Fibroblast of skin of abdomen (primary cell): ENCODE measurements around the gene RAB39B. TPM values are rescaled to one million over a fixed set of nuclear protein-coding genes. Genes with fewer than 3 reads are reported as not detected.
"Not testable (repeated sequence)": the region's sequence is repeated elsewhere in the genome, so short reads cannot be mapped to it uniquely, and the experiment has no call there.

Experiments used
- DNase-seq: peaks from one replicate; pipeline ENCODE4 v3.0.0-alpha.2; 2013
- polyA plus RNA-seq, 2 experiments: library from polyadenylated mRNA; unstranded; fragments of 120-200 nt; gene quantifications; one replicate each; pipeline ENCODE4 v1.2.1, GENCODE V29; 2013; ENCODE audit not compliant: insufficient read length in 2 of 2

Gene RAB39B, protein sequence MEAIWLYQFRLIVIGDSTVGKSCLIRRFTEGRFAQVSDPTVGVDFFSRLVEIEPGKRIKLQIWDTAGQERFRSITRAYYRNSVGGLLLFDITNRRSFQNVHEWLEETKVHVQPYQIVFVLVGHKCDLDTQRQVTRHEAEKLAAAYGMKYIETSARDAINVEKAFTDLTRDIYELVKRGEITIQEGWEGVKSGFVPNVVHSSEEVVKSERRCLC
- 2.9 TPM for polyA plus RNA-seq (2013, experiment 1 of 2; ENCODE audit: insufficient read length)
- 3.0 TPM for polyA plus RNA-seq (2013, experiment 2 of 2; ENCODE audit: insufficient read length)

DNA sequence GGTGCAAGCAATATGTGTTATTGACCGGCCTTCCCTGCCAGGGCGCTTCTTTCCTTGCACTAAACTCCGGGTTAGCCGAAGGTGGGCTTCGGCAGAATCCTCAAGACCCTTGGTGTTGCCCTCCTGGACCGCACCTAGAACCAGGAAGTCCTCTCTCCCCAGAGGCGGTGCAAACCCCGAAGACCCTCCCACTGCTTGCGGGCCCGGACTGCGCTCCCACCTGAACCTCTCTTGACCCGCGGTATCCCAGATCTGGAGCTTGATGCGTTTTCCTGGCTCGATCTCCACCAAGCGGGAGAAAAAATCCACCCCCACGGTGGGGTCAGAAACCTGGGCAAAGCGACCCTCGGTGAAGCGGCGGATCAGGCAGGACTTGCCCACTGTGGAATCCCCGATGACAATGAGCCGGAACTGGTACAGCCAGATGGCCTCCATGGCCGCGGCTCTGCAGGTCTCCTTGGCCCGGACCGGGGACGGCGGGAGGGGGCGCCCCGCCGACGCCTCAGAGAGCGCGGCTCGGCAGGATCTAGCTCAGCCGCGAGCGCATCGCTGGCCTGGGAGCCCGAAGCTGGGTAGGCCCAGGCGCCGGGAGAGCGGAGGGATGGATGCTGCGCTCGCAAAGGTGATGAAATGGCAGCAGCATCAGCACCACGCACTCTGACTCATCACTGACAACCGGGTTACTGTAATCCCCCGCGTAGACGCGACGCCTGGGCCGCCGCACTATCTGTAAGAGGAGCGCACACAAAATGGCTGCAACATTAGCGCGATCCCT is at the start of gene RAB39B:
Gene RAB39B, minus strand, starts transcription at position 638 of the 775 bp plus-strand sequence. Its CDS starts 203 bp downstream, at position 435.
- peak; percentile 71 for DNase-seq

DNA sequence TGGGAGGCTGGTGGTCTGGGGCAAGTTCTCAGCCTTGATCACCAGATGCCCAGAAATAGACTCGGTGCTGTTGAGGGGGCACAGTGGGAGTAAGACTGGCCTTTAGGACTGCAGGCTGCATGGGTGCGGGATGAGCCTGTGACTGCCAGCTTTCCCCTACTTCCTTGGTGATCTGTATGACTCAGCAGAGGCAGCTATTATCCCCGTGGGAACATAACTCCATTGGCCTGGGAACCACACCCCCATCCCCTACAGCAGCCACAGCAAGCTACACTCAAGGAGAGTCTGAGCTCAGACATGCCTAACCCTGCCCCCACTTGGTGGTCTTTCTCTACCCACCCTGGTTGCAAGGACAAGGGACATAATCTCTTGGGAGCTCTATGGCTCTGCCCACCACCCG is 49.5 kb upstream of the RAB39B start:
- no peak for DNase-seq

DNA sequence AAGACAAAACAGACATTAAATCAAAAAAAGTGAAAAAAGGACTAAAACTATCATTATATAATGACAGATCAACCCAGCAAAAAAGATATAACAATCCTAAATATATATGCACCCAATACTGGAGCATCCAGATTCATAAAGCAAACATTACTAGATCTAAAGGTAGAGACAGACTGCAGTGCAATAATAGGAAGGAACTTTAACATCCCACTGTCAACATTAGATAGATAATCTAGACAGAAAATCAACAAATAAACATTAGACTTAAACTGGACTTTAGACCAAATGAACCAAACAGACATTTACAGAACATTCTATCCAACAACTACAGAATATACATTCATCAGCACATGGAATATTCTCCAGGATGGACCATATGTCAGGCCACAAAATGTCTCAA is 29.5 kb upstream of the RAB39B start:
- DNase-seq: no peak

DNA sequence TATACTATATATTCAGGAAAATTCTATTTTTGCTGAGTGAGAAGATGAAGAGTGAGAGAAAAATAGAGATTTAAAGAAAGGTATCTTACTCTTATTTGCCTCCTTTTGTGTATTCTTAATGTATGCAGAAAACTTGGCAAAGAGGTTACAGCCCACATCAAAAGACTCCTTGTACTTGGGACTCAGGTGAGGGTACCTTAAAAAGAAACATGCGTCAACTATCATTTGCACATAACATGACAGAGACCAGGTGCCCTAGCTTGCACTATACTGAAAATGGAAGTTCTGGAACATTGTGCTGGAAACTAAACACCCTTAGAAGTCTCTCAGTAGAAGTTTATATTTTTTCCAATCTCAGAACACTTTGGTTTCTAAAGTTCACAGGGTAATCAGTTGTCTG is 15.6 kb upstream of the RAB39B start:
- DNase-seq: no peak

DNA sequence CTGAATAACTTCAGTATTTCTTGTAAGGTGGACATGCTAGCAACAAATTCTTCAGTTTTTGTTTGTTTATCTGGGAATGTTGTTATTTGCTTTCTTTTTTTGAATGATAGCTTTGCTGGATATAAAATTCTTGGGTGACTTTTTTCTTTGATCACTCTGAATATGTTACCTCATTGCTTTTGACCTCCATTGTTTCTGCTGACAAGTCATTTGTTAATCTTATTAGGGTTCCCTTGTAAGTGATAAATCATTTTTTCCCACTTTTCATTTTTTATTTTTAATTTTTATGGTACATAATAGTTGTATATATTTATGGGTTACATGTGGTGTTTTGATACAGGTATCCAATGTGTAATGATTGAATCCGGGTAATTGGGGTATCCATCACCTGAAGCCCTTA is 6.7 kb upstream of the RAB39B start:
- DNase-seq: no peak

DNA sequence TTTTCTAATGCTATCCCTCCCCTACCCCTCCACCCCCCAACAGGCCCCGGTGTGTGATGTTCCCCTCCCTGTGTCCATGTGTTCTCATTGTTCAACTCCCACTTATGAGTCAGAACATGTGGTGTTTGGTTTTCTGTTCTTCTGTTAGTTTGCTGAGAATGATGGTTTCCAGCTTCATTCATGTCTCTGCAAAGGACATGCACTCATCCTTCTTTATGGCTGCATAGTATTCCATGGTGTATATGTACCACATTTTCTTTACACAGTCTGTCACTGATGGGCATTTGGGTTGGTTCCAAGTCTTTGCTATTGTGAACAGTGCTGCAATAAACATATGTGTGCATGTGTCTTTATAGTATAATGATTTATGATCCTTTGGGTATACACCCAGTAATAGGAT is 3.7 kb upstream of the RAB39B start:
- not testable (repeated sequence) for DNase-seq

DNA sequence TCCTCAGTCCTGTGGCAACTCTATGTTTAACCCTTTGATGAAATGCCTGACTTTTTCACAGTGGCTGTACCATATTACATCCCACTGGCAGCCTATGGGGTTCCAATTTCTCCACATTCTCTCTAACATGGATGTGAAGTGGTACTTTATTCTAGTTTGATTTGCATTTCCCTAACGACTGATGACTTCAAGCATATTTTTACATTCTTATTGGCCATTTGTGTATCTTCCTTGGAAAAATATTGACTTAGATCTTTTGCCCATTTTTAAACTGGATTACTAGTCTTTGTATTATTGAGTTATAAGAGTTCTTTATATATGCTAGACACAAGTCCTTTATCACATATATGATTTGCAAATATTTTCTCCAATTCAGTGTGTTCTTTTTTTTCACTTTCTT is 2.1 kb upstream of the RAB39B start:
- no peak for DNase-seq

DNA sequence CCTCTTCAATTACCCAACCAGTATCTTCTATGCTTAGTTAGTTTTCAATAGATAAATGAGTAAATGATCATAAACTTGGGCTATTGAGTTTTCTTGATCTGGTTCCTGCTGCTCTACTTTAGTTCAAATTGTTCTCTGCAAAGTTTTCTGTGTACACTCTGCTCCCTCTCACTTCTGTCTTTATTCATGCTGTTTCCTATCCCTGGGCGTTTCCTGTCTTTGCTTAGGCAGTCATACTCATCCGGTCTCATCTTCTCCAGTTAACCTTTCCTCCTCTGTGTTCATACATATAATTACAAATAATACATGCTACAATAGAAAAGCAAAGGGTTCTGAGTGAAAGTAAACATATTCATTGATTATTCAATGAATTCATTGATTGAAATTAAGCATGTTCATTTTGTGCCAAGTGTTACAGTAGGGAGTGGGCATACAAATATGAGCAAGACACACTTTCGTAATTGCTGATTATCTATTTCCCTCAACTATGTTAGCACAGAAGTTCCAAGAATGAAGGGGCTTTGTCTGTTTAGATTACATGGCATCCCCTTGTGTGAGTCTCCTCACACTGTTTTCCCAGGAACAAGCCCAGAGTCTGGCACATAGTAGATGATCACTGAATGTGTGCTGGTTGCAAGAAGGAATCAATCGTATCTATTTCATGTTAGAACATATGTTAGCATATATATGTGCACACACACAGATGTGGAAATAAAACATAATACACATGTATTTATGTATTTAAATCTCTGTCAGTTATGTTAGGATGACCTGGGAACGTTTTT is 1.1 kb downstream of the RAB39B start:
- DNase-seq: no peak

DNA sequence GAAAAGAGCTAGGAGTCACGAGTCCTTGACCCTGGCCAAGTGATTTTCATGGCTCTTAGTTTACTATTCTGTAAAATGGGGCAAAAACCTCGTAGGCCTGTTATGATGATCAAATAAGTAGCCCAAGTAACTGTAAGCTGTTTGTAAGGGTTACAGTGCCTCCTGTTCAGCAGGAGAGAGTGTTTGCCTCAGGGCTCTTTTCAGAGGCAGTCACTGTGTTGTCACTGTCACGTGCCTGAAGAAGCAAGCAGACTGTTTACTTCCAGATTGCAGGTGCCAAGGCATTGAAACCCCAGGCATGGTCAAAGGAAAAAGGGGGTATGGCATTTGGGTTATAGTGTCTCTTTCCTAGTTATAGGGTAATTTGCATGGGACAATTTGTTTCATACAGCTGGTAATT is 4.5 kb downstream of the RAB39B start:
- no peak for DNase-seq

DNA sequence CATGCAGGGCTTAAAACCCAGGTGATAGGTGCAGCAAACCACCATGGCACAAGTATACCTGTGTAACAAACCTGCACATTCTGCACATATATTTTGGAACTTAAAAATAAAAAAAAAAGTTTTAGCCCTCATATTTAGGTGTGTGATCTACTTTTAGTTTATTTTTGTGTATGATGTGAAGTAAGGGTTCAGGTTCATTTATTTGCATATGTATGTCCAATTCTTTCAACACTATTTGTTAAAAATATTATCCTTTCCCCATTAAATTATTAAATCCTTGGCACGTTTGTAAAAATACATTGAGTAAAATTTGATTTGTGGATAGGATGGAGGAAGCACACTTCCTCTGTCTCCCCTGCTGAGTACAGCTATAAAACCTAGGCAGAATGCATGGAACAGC is 12.9 kb downstream of the RAB39B start:
- no peak for DNase-seq

DNA sequence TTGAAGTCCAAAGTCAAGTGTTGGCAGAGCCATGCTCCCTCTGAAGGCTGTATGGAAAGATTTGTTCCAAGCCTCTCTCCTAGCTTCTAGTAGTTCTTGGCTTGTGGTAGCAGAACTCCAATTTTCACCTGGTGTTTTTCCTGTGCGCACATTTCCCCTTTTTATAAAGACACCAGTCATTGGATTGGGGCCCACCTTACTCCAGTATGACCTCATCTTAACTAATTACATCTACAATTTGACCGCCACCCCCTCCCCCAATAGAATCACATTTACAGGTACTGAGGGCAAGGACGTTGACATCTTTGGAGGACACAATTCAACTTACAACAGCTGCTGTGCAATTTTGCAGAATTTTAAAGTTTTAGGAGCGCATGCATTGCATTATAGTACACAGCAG is 16.8 kb downstream of the RAB39B start:
- DNase-seq: no peak

DNA sequence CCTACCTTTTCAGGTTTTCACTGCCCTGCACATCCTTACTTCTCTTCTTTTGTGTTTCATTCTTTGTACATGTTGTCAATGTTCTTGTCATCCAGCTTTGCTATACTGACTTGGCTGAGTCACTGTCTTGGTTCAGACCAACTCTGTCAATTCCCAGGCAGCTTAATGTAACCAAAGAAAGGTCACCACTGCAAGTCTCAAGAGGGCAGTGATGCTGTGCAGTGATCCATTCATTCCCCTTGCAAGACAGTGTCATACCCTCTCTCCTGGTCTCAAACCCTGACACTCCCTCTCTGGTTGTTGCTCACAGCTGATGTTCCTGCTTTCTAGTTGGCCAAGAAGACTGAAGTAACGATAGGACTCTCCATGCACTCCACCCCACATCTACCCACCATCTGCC is 17.5 kb downstream of the RAB39B start:
- DNase-seq: no peak

DNA sequence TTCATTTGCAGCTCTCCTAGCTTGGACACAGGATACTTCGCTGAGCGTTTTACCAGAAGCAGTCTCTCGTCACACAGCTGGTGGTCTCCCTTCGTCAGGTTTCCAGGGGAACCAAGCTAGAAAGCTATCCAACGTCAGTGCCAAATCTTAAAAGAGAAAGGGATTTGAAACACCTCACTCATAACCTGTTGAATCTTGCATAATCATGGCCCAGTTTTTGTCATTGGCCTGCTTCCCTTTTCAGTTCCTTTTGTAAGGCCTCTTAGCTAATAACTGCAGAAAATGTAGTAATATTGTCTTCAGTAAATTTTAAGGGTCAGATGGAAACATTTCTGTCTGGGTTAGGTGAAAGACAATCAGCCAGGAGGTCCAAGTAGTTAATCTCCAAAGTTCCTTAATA is 22.0 kb downstream of the RAB39B start:
- DNase-seq: no peak

DNA sequence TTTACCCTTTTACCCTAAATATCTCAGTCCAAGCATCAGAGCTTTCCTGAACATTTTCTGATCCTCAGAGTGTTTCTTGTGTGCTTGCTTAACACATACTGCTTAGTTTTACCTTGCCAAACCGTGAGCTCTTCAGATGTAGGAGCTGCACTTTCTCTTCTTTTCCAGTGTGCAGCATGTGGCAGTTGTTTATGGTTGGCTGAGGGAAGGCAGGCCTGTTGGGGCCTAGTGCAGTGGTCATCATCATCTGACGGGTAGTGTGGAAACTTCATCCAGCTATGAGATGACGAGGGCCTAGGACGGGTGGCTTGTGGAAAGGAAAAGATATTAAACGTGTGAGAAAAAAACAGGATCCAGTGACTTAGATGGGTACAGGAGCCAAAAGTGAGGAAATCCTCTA is 26.6 kb downstream of the RAB39B start:
- no peak for DNase-seq

DNA sequence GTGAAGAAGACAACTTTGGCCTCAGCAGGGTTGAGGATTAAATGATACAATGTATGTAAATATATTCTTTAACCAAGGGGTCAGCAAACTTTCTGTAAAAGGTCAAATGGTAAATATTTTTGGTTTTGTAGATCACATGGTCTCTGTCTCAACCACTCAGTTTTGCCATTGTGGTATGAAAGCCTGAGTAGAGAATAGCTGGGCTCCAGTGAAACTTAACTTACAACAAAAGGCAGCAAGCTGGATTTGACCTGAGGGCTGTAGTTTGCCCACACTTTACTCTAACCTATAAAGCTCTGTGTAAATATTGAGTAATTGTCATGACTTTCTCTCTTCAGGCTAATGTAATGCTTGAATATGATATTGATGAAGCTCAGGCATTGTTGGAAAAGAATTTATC is 28.4 kb downstream of the RAB39B start:
- DNase-seq: no peak

DNA sequence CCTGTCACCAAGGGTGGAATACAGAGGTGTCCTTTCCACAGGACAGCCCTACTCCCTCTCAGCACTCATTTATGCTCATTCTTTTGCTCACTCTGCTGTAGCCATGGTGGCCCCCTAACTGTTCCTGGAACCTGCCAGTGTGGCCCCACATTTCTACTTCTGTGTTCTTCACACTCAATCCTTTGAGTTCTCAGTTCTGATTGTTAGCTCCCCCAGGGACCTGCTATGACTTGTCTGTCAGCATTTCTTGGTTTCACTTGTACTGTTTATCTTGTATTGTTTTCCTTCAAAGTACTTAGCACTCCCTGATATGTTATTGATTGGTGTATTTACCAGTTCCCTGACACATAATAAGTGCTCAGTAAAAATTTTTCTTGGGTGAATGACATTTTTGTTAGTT is 33.1 kb downstream of the RAB39B start:
- DNase-seq: no peak

DNA sequence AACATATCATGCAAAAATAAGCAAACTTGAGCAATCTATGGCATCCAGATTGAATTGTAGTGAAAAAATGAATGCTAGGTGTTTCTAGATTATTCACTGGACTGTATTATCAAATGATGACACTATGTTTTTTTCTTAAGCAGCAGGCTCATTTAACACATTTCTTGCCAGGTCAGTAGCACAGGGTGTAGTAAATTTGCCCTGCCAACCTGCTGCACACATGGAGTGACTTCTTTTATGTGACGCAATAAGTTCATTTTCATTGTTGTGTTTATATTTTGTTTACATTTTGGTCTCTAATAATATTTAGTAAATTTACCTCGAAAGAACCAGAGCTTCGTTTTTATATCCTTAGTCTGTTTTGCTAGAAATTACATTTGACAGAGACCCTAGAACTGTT is 38.5 kb downstream of the RAB39B start:
- no peak for DNase-seq

DNA sequence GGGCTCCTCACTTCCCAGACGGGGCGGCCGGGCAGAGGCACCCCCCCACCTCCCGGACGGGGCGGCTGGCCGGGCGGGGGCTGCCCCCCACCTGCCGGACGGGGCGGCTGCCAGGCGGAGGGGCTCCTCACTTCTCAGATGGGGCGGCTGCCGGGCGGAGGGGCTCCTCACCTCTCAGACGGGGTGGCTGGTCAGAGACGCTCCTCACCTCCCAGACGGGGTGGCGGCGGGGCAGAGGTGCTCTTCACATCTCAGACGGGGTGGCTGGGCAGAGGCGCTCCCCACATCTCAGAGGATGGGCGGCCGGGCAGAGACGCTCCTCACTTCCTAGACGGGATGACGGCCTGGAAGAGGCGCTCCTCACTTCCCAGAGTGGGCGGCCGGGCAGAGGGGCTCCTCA is 40.5 kb downstream of the RAB39B start:
- DNase-seq: not testable (repeated sequence)

DNA sequence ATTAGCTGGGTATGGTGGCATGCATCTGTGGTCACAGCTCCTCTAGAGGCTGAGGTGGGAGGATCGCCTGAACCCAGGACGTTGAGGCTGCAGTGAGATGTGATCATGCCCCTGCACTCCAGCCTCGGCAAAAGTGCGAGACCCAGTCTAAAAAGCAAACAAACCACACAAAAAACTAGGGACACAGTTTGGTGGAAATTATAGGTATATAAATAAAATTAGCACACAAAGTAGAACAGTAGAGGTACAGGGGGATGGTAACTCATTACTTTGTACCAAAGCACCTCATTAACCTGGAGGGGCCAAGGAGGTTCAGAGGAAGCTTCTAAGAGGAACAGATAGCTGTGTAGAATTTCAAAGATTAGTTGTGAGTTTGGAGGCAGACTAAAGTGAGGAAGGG is 42.9 kb downstream of the RAB39B start:
- DNase-seq: no peak

DNA sequence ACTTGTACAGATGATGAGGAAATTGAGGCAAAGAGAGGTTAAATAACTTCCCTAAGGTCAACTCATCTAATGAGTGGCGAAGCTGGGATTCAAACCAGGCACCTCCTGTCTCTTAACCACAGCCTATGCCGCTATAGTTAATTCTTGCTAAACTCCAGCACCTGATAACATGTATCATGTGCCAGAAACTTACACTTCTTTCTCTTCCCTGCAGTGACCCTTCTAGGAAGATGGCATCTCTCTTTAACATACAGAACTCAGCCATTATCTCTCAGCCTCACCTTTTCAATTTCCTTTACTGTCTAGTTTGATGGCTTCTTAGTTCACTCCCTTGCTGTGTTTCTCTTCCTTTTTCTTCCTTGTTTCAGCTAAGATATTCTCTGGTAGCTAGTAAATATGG is 45.5 kb downstream of the RAB39B start:
- no peak for DNase-seq

DNA sequence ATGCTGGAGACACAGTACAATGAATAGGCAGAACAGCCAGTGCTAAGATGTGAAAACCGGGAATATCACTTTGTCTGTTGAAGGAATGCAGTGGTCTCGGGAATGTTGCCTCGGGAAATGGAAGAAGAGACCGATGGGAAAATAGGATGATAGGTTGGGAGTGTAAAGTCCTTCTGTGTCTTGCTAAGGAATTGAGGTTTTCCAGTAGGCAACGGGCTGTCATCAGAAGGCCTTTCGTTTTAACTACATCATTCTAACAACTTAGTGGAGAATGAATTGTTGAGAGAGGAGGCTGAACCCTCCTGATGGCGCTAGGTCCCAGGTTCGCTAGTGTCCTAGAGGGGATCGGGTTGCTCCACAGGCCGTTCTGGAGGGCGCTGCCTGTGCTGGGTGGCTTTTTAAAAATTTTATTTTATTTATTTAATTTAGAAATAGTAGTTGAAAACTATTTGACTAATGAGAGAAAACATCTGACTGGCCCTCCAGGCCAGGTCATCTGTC is 47.3 kb downstream of the RAB39B start:
- no peak for DNase-seq

DNA sequence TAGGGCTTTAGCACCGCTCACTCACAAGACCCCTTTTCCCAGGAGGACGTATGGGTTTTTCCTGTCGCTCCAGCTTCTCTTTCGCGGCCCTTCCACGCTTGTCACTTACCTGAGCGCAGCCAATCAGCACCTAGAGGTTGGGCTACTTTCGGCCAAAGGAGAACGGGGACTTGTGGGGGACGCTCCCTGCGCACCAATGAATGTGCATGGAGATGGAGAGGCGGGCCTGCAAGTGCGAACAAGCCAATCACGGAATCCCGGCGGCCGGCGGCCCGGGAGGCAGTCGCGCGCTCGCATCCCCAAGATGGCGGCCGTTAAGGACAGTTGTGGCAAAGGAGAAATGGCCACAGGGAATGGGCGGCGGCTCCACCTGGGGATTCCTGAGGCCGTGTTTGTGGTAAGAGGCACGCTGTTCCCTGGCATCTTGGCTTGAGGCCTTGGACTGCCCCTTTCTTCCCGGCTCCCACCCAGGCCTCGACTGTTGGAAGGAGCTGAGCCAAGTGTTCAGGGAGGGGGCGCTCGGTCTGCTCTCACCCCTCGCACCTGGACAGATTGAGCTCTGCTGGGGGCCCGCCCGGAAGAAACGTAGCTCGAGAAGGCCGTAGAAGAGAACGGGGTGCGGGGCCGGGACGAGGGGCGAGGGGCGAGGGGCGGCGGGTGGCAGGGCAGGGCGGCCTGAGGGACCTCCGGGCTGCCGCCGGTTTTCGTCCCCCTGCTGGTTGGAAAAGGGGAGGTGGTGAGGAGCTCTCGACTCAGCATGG is 47.9 kb downstream of the RAB39B start, which contains the start of gene VBP1:
Gene VBP1, plus strand, starts transcription at position 282 of the 761 bp plus-strand sequence. Its CDS starts 23 bp downstream, at position 305.
- DNase-seq: peak; percentile 96
